ENCODE measurements around the gene MYL12B. TPM values are rescaled to one million over a fixed set of nuclear protein-coding genes. Genes with fewer than 3 reads are reported as not detected.
A peak's percentile ranks its signal among the peaks of the same experiment; 100 is the strongest.

Gene MYL12B
- total RNA-seq, 1 experiment from 2014 or later, result 166 TPM

DNA sequence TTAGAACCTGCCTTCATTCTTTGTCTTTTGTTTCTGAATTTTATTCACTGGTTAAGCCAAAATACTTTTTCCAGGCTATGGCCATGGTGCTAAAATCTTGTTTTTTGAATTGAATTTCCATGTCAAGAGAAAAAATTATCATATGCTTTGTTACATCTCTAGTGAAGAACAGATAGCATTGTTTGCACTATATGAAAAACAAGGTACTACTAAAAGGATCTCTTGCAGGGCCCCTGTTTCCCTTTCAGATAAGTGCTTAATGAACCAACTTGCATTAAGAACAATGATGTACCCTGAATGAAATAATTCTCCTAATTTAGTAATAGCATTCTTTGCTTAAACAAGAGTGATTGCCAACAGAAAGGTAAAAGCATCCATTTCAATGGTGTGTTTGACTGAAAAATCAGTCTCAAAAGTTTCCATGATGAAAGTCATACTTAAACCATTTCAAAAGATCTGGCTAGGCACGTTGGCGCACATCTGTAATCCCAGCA is 4.3 kb upstream of the MYL12B start:
- Histone ChIP-seq H3K18ac (ENCODE audit: insufficient read length, low read depth, low read length) (no peak overlapping the region), H3K9me3 (ENCODE audit: control insufficient read depth, low read depth, low read length) (no peaks in the 10 kb centered on the region), H4K8ac (replicated peaks; ENCODE audit: insufficient read length, low read depth, low read length) (no peak overlapping the region), H2BK20ac (ENCODE audit: low read depth, low read length, poor library complexity, severe bottlenecking) (no peak overlapping the region), H2AK5ac (ENCODE audit: insufficient read length, low read length) (no peak overlapping the region), H2AFZ (ENCODE audit: low read length) (no peak overlapping the region), H3K27me3 (ENCODE audit: insufficient read depth, low read length) (no peaks in the 10 kb centered on the region), H4K20me1 (ENCODE audit: control insufficient read depth, insufficient read depth, insufficient read length) (no peaks in the 10 kb centered on the region), H2BK5ac (ENCODE audit: insufficient read length, low read length) (no peak overlapping the region), H3K4ac (ENCODE audit: low read depth, low read length) (no peak overlapping the region), H2BK15ac (ENCODE audit: low read depth, low read length) (no peak overlapping the region), H4K91ac (ENCODE audit: insufficient read length, low read depth, low read length) (no peak overlapping the region), H3K23ac (ENCODE audit: insufficient read length, low read depth, low read length) (no peak overlapping the region), H3K9ac (ENCODE audit: extremely low read depth, insufficient read length, low read length) (no peak overlapping the region), H4K5ac (ENCODE audit: insufficient read length, low read depth, low read length) (no peak overlapping the region), H3K79me1 (ENCODE audit: insufficient read depth, low read depth, low read length, poor library complexity, severe bottlenecking) (no peaks in the 10 kb centered on the region), H2BK120ac (ENCODE audit: low read depth, low read length, poor library complexity, severe bottlenecking) (no peak overlapping the region), H2BK12ac (ENCODE audit: insufficient read length, low read depth, low read length) (no peak overlapping the region), H3T11ph (ENCODE audit: low read length) (no peak overlapping the region), H3K4me2 (ENCODE audit: insufficient read depth, insufficient read length, low read length) (no peak overlapping the region), H3K56ac (ENCODE audit: insufficient read length, low read depth, low read length) (no peak overlapping the region), H3K14ac (ENCODE audit: insufficient read depth, low read length) (no peak overlapping the region), H3K79me2 (ENCODE audit: insufficient read depth, low read length) (peaks cover 2% of the 10 kb centered on the region), H3K23me2 (ENCODE audit: insufficient read length, low read depth, low read length, poor library complexity, severe bottlenecking) (peaks cover under 1% of the 10 kb centered on the region), H3K4me1 (ENCODE audit: insufficient read depth, low read length) (no peaks in the 10 kb centered on the region), H3K27ac (ENCODE audit: insufficient read length, low read depth, low read length) (no peak overlapping the region)
- no peak for DNase-seq
- no CpG with 5 or more reads among the region's 2 CpGs for WGBS (ENCODE audit: extremely low coverage, insufficient read length, low lambda C conversion rate)
- peak overlapping the region in 2 of 3 experiments; percentile 1 to 69; a peak in 4 of 7 replicates for H3K27ac Mint-ChIP-seq
- H3K27me3 Mint-ChIP-seq (ENCODE audit: low read depth), result no peaks in the 10 kb centered on the region
- H3K4me3 Mint-ChIP-seq, result no peak overlapping the region
- peaks cover 34 to 50% (median 50%) of the 10 kb centered on the region in 3 experiments for H3K36me3 Mint-ChIP-seq (ENCODE audit: insufficient read depth in 1 of 3, low read depth in 3 of 3)
- H3K4me1 Mint-ChIP-seq, result peaks cover 23 to 36% of the 10 kb centered on the region in 2 experiments
- no peaks in the 10 kb centered on the region; a peak in 2 of 5 replicates for H3K9me3 Mint-ChIP-seq
- TF ChIP-seq, protein P1, sequence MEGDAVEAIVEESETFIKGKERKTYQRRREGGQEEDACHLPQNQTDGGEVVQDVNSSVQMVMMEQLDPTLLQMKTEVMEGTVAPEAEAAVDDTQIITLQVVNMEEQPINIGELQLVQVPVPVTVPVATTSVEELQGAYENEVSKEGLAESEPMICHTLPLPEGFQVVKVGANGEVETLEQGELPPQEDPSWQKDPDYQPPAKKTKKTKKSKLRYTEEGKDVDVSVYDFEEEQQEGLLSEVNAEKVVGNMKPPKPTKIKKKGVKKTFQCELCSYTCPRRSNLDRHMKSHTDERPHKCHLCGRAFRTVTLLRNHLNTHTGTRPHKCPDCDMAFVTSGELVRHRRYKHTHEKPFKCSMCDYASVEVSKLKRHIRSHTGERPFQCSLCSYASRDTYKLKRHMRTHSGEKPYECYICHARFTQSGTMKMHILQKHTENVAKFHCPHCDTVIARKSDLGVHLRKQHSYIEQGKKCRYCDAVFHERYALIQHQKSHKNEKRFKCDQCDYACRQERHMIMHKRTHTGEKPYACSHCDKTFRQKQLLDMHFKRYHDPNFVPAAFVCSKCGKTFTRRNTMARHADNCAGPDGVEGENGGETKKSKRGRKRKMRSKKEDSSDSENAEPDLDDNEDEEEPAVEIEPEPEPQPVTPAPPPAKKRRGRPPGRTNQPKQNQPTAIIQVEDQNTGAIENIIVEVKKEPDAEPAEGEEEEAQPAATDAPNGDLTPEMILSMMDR (conservative IDR thresholded peaks at IDR 0.05), result no peak

Data from H9 (cell line).